GM12878 (cell line): Measurements from ENCODE around the gene EBF3. TPM values are rescaled to one million over a fixed set of nuclear protein-coding genes. Genes with fewer than 3 reads are reported as not detected.

ENCODE experiments used
- ATAC-seq: fragments of 200-7000 bp; cut with Tn5 transposase; 3 replicates; pipeline ENCODE4 v1.9.1; 2020; ENCODE audit warnings: mild to moderate bottlenecking, moderate library complexity
- BruUV-seq: library from RNA; stranded (reverse); fragments of 400-500 nt; replicated peaks from 2 replicates; lab custom pipeline; 2021; lab: Mats Ljungman, UMichigan
- CTCF ChIA-PET: fragments of 300-600 bp; sonication (Branson Sonifier 250); formaldehyde crosslinking; extraction: SDS; loops from one replicate; lab custom pipeline; 2021; ENCODE audit warnings: inconsistent platforms; lab: Yijun Ruan, JAX
- POLR2A ChIA-PET: fragments of 350-600 bp; formaldehyde crosslinking; extraction: SDS; loops from one replicate; lab custom pipeline; 2021; ENCODE audit warnings: inconsistent platforms; lab: Charles Lee
- RAD21 ChIA-PET: fragments of 300-600 bp; sonication (Branson Sonifier 250); formaldehyde crosslinking; loops from one replicate; lab custom pipeline; 2023; ENCODE audit warnings: antibody characterized with exemption; ENCODE audit not compliant: unreplicated experiment; lab: Charles Lee
- SMC1A ChIA-PET: fragments of 300-600 bp; sonication (Branson Sonifier 250); formaldehyde crosslinking; loops from one replicate; lab custom pipeline; 2023; ENCODE audit not compliant: unreplicated experiment, uncharacterized antibody; lab: Charles Lee
- DNase-seq: peaks from one replicate; pipeline ENCODE4 v3.0.0-alpha.2; 2011; ENCODE audit warnings: low read depth, low spot score
- FAIRE-seq: peaks from 3 replicates; lab custom pipeline; 2011; peaks lifted over from hg19 to GRCh38; lab: Jason Lieb, UNC
- H2AFZ ChIP-seq: 2 replicates; pipeline ENCODE4 v1.6.0; 2011; ENCODE audit warnings: low read depth, low read length, control low read depth; ENCODE audit not compliant: control insufficient read depth
- H3K27ac ChIP-seq: 2 replicates; pipeline ENCODE4 v1.5.1; 2011; ENCODE audit warnings: control low read depth; ENCODE audit not compliant: control insufficient read depth, insufficient read depth
- H3K27me3 ChIP-seq, 2 experiments: replicated peaks in 1 of 2; 2 replicates each; pipeline versions ENCODE4 v1.6.0 to v1.6.1; 2011; ENCODE audit warnings: low read length in 1 of 2; ENCODE audit not compliant: control insufficient read depth in 2 of 2, insufficient read depth in 2 of 2
- H3K36me3 ChIP-seq, 2 experiments: 2 replicates each; pipeline ENCODE4 v1.5.1; 2011; ENCODE audit warnings: low read length in 1 of 2; ENCODE audit not compliant: control insufficient read depth in 2 of 2, insufficient read depth in 2 of 2
- H3K4me1 ChIP-seq: 2 replicates; pipeline ENCODE4 v1.6.1; 2011; ENCODE audit warnings: mild to moderate bottlenecking, low read length, moderate library complexity, mixed read lengths; ENCODE audit not compliant: control insufficient read depth, insufficient read depth
- H3K4me2 ChIP-seq: 2 replicates; pipeline ENCODE4 v1.6.0; 2011; ENCODE audit warnings: control low read depth; ENCODE audit not compliant: control insufficient read depth, insufficient read depth
- H3K4me3 ChIP-seq: fragments of 200-600 bp; sonication (generic); 2 replicates; pipeline ENCODE4 v1.5.1; 2016
- H3K79me2 ChIP-seq: 2 replicates; pipeline ENCODE4 v1.6.0; 2011; ENCODE audit warnings: low read length; ENCODE audit not compliant: control insufficient read depth, insufficient read depth
- H3K9ac ChIP-seq: 2 replicates; pipeline ENCODE4 v1.8.0; 2011; ENCODE audit warnings: low read length, control low read depth, mixed read lengths; ENCODE audit not compliant: control insufficient read depth, insufficient read depth
- H3K9me3 ChIP-seq: replicated peaks from 3 replicates; pipeline ENCODE4 v1.5.1; 2011; ENCODE audit warnings: mild to moderate bottlenecking, low read length; ENCODE audit not compliant: control insufficient read depth, insufficient read depth
- H4K20me1 ChIP-seq: 2 replicates; pipeline ENCODE4 v1.6.0; 2011; ENCODE audit not compliant: control insufficient read depth, insufficient read depth
- BMI1 ChIP-seq: fragments of 450-650 bp; IDR thresholded peaks from 2 replicates; pipeline ENCODE4 v1.6.1; 2016; ENCODE audit warnings: mild to moderate bottlenecking, moderate library complexity, borderline replicate concordance
- CBFB ChIP-seq: IDR thresholded peaks from 2 replicates; pipeline ENCODE4 v1.6.1; 2016; ENCODE audit warnings: antibody characterized with exemption, low read depth
- EGR1 ChIP-seq, 2 experiments: IDR thresholded peaks; 1 replicate in 1 of 2; 2 replicates in 1 of 2; pipeline ENCODE4 v1.6.1; 2011 to 2012; ENCODE audit warnings: low read depth in 2 of 2, low read length in 2 of 2, borderline replicate concordance in 1 of 2, mild to moderate bottlenecking in 1 of 2, moderate library complexity in 1 of 2
- FOXK2 ChIP-seq: fragments of 450-650 bp; IDR thresholded peaks from 2 replicates; pipeline ENCODE4 v1.6.1; 2017; ENCODE audit warnings: mild to moderate bottlenecking, moderate library complexity
- IRF3 ChIP-seq: fragments of 450-650 bp; IDR thresholded peaks from 2 replicates; pipeline ENCODE4 v1.6.1; 2014; ENCODE audit warnings: mild to moderate bottlenecking
- KAT2A ChIP-seq: conservative IDR thresholded peaks from 2 replicates; pipeline ENCODE4 v1.6.1; 2011; ENCODE audit warnings: low read depth, low read length; ENCODE audit not compliant: control insufficient read depth
- MLLT1 ChIP-seq: fragments of 450-650 bp; IDR thresholded peaks from 2 replicates; pipeline ENCODE4 v1.6.1; 2016; ENCODE audit warnings: mild to moderate bottlenecking
- NBN ChIP-seq: fragments of 450-650 bp; IDR thresholded peaks from 2 replicates; pipeline ENCODE4 v1.6.1; 2016
- NFXL1 ChIP-seq: fragments of 450-650 bp; IDR thresholded peaks from 2 replicates; pipeline ENCODE4 v1.6.1; 2017; ENCODE audit warnings: antibody characterized with exemption, mild to moderate bottlenecking, borderline replicate concordance
- NFYA ChIP-seq: IDR thresholded peaks from 2 replicates; pipeline ENCODE4 v1.6.1; 2011; ENCODE audit warnings: low read depth, mild to moderate bottlenecking, low read length, improper control_type of control experiment, borderline replicate concordance
- PRDM15 ChIP-seq: fragments of 450-650 bp; formaldehyde crosslinking; IDR thresholded peaks from 2 replicates; pipeline ENCODE4 v1.4.0; 2020; ENCODE audit warnings: mild to moderate bottlenecking, moderate library complexity
- SMARCA5 ChIP-seq: fragments of 450-650 bp; IDR thresholded peaks from 2 replicates; pipeline ENCODE4 v1.6.1; 2017; ENCODE audit warnings: mild to moderate bottlenecking
- ZBTB40 ChIP-seq: fragments of 450-650 bp; IDR thresholded peaks from 2 replicates; pipeline ENCODE4 v1.6.1; 2016; ENCODE audit warnings: mild to moderate bottlenecking, moderate library complexity, borderline replicate concordance
- ZNF207 ChIP-seq: fragments of 450-650 bp; IDR thresholded peaks from 2 replicates; pipeline ENCODE4 v1.6.1; 2014; ENCODE audit warnings: antibody characterized with exemption, mild to moderate bottlenecking, borderline replicate concordance
- WGBS: methylation state at CpG from one replicate; pipeline ENCODE4 v1.1.6; 2016; ENCODE audit warnings: low lambda C conversion rate; ENCODE audit not compliant: insufficient replicate concordance, insufficient coverage; ENCODE audit errors: missing lambda C conversion rate; 5-methylcytosine and 5-hydroxymethylcytosine counted together
- in situ Hi-C: fragments of 300-500 bp; cut with MboI; formaldehyde crosslinking; loops from 9 replicates; pipeline ENCODE4 v1.14.3; 2018; ENCODE audit warnings: mixed read lengths
- intact Hi-C: fragments of 100-400 bp; cut with micrococcal nuclease; formaldehyde crosslinking; loops from one replicate; pipeline ENCODE4 v1.14.2; 2022; ENCODE audit not compliant: unreplicated experiment
- polyA plus RNA-seq, 11 experiments: library from polyadenylated mRNA; depleted of rRNA in 4 of 11; unstranded in 6 of 11; stranded (reverse) in 5 of 11; fragments of >200 nt; fragmentation: Nextera tagmentation in 4 of 11; fragmentation: Illumina TruSeq in 1 of 11; extraction: Ambion mirVana in 4 of 11; extraction: Trizol in 1 of 11; gene quantifications; 1 replicate in 1 of 11; 2 replicates in 10 of 11; pipeline versions ENCODE4 v1.2.1 to v1.2.3, GENCODE V29; 2011 to 2016; ENCODE audit warnings: inconsistent platforms in 2 of 11, missing spikeins in 2 of 11, low read depth in 1 of 11
- total RNA-seq, 4 experiments: library from RNA; depleted of rRNA in 3 of 4; stranded (reverse); fragments of >200 nt in 3 of 4; fragmentation: Illumina TruSeq in 1 of 4; extraction: Trizol in 1 of 4; gene quantifications; 2 replicates each; pipeline versions ENCODE4 v1.2.1 to v1.2.3, GENCODE V29; 2013 to 2021

EBF3 gene
- total and polyA plus RNA-seq, 10 of the 15 experiments (the other 5 are each of a cell fraction or from before 2014, with no cell fraction given), result not detected

GRCh38 chr10:129851941-129852640, 112.0 kb downstream of the EBF3 start:
- H3K79me2 ChIP-seq, result no peaks in the 10 kb centered on the region
- H3K9ac ChIP-seq, result no peak overlapping the region
- no peaks in the 10 kb centered on the region for H4K20me1 ChIP-seq
- H3K27ac ChIP-seq, result no peak overlapping the region
- H3K4me2 ChIP-seq, result no peak overlapping the region
- H2AFZ ChIP-seq, result no peak overlapping the region
- no peak overlapping the region for H3K4me3 ChIP-seq
- SMC1A ChIA-PET, result no interaction called here
- DNase-seq, result no peak
- WGBS, result 43% methylated on average over 19 of the region's 19 CpGs
- BruUV-seq, result no TSS peak
- no peak for FAIRE-seq
- in situ Hi-C loops, result no loop called here
- no peaks in the 10 kb centered on the region for H3K36me3 ChIP-seq
- POLR2A ChIA-PET, result no interaction called here
- H3K9me3 ChIP-seq, result no peaks in the 10 kb centered on the region
- intact Hi-C loops, result no loop called here
- RAD21 ChIA-PET, result no interaction called here
- ATAC-seq, result no peak
- CTCF ChIA-PET, result interaction anchor here (1.0 kb wide), 1 partner anchor 26 kb away, joined by 3 read pairs; no protein-coding TSS in a partner anchor
- H3K27me3 ChIP-seq, result no peaks in the 10 kb centered on the region
- H3K4me1 ChIP-seq, result no peaks in the 10 kb centered on the region
- TF ChIP-seq ZBTB40, result no peak
- no peak for TF ChIP-seq SMARCA5
- TF ChIP-seq FOXK2, result no peak
- no peak for TF ChIP-seq BMI1
- no peak for TF ChIP-seq EGR1 (IDR thresholded peaks at IDR 0.05; ENCODE audit: borderline replicate concordance in 1 of 2, low read depth in 2 of 2, low read length in 2 of 2)
- TF ChIP-seq ZNF207, result no peak
- TF ChIP-seq CBFB, result no peak
- TF ChIP-seq NBN, result no peak
- no peak for TF ChIP-seq MLLT1
- no peak for TF ChIP-seq KAT2A
- no peak for TF ChIP-seq NFXL1
- no peak for TF ChIP-seq PRDM15 (CRISPR knock-in tag)
- no peak for TF ChIP-seq IRF3
- TF ChIP-seq NFYA, result no peak
